HepG2 (cell line): ENCODE measurements around the gene RPS6KC1. TPM values are rescaled to one million over a fixed set of nuclear protein-coding genes. Genes with fewer than 3 reads are reported as not detected.

Experiments
- ATAC-seq: fragments of 200-7000 bp; cut with Tn5 transposase; 3 replicates; pipeline ENCODE4 v1.9.1; 2020; ENCODE audit warnings: mild to moderate bottlenecking, moderate library complexity
- BruUV-seq: library from RNA; stranded (reverse); fragments of 400-500 nt; replicated peaks from 2 replicates; lab custom pipeline; 2021; lab: Mats Ljungman, UMichigan
- CTCF ChIA-PET: fragments of 300-600 bp; formaldehyde crosslinking; extraction: SDS; loops from one replicate; lab custom pipeline; 2021; ENCODE audit warnings: low total read pairs, inconsistent platforms, low intra/inter-chr PET ratio; lab: Yijun Ruan, JAX
- POLR2A ChIA-PET: fragments of 350-600 bp; sonication (Branson Sonifier 250); formaldehyde crosslinking; loops from one replicate; lab custom pipeline; 2020; ENCODE audit warnings: antibody characterized with exemption, inconsistent platforms; lab: Yijun Ruan, JAX
- DNase-seq: peaks from one replicate; pipeline ENCODE4 v3.0.0-alpha.2; 2015; ENCODE audit warnings: low spot score
- FAIRE-seq: peaks from 3 replicates; lab custom pipeline; 2011; peaks lifted over from hg19 to GRCh38; lab: Jason Lieb, UNC
- H2AFZ ChIP-seq: one replicate; pipeline ENCODE4 v1.6.1; 2011; ENCODE audit warnings: low read length, inconsistent platforms
- H3K27ac ChIP-seq: fragments of 300-600 bp; 3 replicates; pipeline ENCODE4 v1.8.0; 2011; ENCODE audit warnings: mixed run types, mild to moderate bottlenecking, mixed read lengths, low read length, inconsistent platforms; ENCODE audit not compliant: insufficient read depth; ENCODE audit errors: extremely low read length
- H3K27me3 ChIP-seq, 2 experiments: fragments of 200-600 bp in 1 of 2; 2 replicates in 1 of 2; 3 replicates in 1 of 2; pipeline versions ENCODE4 v1.6.0 to v1.8.0; 2011; ENCODE audit warnings: low read length in 2 of 2, mild to moderate bottlenecking in 2 of 2, moderate library complexity in 2 of 2, inconsistent platforms in 1 of 2; ENCODE audit not compliant: insufficient read depth in 2 of 2, control insufficient read depth in 1 of 2
- H3K36me3 ChIP-seq, 2 experiments: fragments of 200-600 bp in 1 of 2; replicated peaks in 1 of 2; 2 replicates in 1 of 2; 3 replicates in 1 of 2; pipeline versions ENCODE4 v1.5.1 to v1.8.0; 2011; ENCODE audit warnings: low read length in 2 of 2, inconsistent platforms in 1 of 2; ENCODE audit not compliant: insufficient read depth in 2 of 2, control insufficient read depth in 1 of 2
- H3K4me1 ChIP-seq: 2 replicates; pipeline ENCODE4 v1.5.1; 2012; ENCODE audit warnings: low read length, inconsistent platforms; ENCODE audit not compliant: insufficient read depth
- H3K4me2 ChIP-seq: 2 replicates; pipeline ENCODE4 v1.6.0; 2011; ENCODE audit warnings: low read depth, low read length, inconsistent platforms
- H3K4me3 ChIP-seq, 3 experiments: fragments of 200-600 bp in 1 of 3; sonication (generic), shearing (Covaris generic) in 1 of 3; replicated peaks in 1 of 3; 2 replicates each; pipeline ENCODE4 v1.5.1; 2011 to 2016; ENCODE audit warnings: low read length in 3 of 3, inconsistent platforms in 2 of 3, low read depth in 2 of 3, mild to moderate bottlenecking in 2 of 3, control low read depth in 1 of 3, mixed read lengths in 1 of 3; ENCODE audit not compliant: insufficient read depth in 1 of 3
- H3K79me2 ChIP-seq: one replicate; pipeline ENCODE4 v1.6.1; 2011; ENCODE audit warnings: low read length, inconsistent platforms; ENCODE audit not compliant: insufficient read depth
- H3K9ac ChIP-seq: 2 replicates; pipeline ENCODE4 v1.6.0; 2011; ENCODE audit warnings: mild to moderate bottlenecking, low read depth, low read length, inconsistent platforms; ENCODE audit not compliant: insufficient read depth
- H3K9me3 ChIP-seq: 2 replicates; pipeline ENCODE4 v1.5.1; 2012; ENCODE audit warnings: mild to moderate bottlenecking, low read length
- H4K20me1 ChIP-seq: 2 replicates; pipeline ENCODE4 v1.6.0; 2011; ENCODE audit warnings: inconsistent platforms, mild to moderate bottlenecking, low read length, moderate library complexity; ENCODE audit not compliant: insufficient read depth
- ATF5 ChIP-seq: sonication (generic); formaldehyde crosslinking; IDR thresholded peaks from 2 replicates; pipeline ENCODE4 v1.4.0; 2020; ENCODE audit warnings: mild to moderate bottlenecking, low read depth, missing genetic modification reagents
- ATRX ChIP-seq: sonication (generic); formaldehyde crosslinking; IDR thresholded peaks from 2 replicates; pipeline ENCODE4 v1.4.0; 2020; ENCODE audit warnings: missing genetic modification reagents, borderline replicate concordance
- CREB1 ChIP-seq, 2 experiments: fragments of 450-650 bp in 1 of 2; IDR thresholded peaks; 2 replicates each; pipeline ENCODE4 v1.6.1; 2016 to 2017; ENCODE audit warnings: control low read depth in 1 of 2, mild to moderate bottlenecking in 1 of 2, missing compliant biosample characterization in 1 of 2, missing genetic modification characterization in 1 of 2
- PCBP2 ChIP-seq: fragments of 200-400 bp; formaldehyde crosslinking; optimal IDR thresholded peaks from 2 replicates; pipeline ENCODE3; 2018; ENCODE audit warnings: low read length, low read depth; ENCODE audit not compliant: poor library complexity, severe bottlenecking
- RERE ChIP-seq: IDR thresholded peaks from 2 replicates; pipeline ENCODE4 v1.6.1; 2016; ENCODE audit warnings: low read depth, missing genetic modification reagents, missing compliant biosample characterization
- TSC22D2 ChIP-seq: sonication (generic); formaldehyde crosslinking; IDR thresholded peaks from 2 replicates; pipeline ENCODE4 v1.5.1; 2020; ENCODE audit warnings: missing genetic modification reagents, mild to moderate bottlenecking, borderline replicate concordance
- ZBTB8A ChIP-seq: sonication (generic); formaldehyde crosslinking; IDR thresholded peaks from 2 replicates; pipeline ENCODE4 v1.4.0; 2020; ENCODE audit warnings: mild to moderate bottlenecking, low read depth, missing genetic modification reagents, borderline replicate concordance
- ZKSCAN1 ChIP-seq: fragments of 150-350 bp; IDR thresholded peaks from 2 replicates; pipeline ENCODE4 v1.6.1; 2014; ENCODE audit warnings: low read length
- WGBS: methylation state at CpG from one replicate; pipeline ENCODE4 v1.1.6; 2017; ENCODE audit warnings: low lambda C conversion rate; 5-methylcytosine and 5-hydroxymethylcytosine counted together
- in situ Hi-C: cut with HindIII; loops from 2 replicates; pipeline ENCODE4 v1.10.0; 2017; ENCODE audit warnings: low pct_unique_long_range_greater_than_20kb; ENCODE audit not compliant: extremely low pct_ligation_motif_present
- intact Hi-C: fragments of 100-400 bp; cut with micrococcal nuclease; formaldehyde crosslinking; loops from one replicate; pipeline ENCODE4 v1.10.0; 2022; ENCODE audit not compliant: unreplicated experiment
- polyA plus RNA-seq, 8 experiments: library from polyadenylated mRNA; depleted of rRNA in 3 of 8; stranded (reverse) in 7 of 8; unstranded in 1 of 8; fragments of >200 nt; fragmentation: Illumina TruSeq in 4 of 8; extraction: Trizol in 4 of 8; gene quantifications; 2 replicates each; pipeline versions ENCODE4 v1.2.1 to v1.2.3, GENCODE V29; 2011 to 2016; ENCODE audit warnings: low read depth in 4 of 8, missing spikeins in 1 of 8, mixed read lengths in 1 of 8; ENCODE audit not compliant: insufficient read depth in 1 of 8
- total RNA-seq, 5 experiments: library from RNA; depleted of rRNA; stranded (reverse); fragments of >200 nt; fragmentation: Illumina TruSeq; extraction: Trizol; gene quantifications; 2 replicates each; pipeline ENCODE4 v1.2.3, GENCODE V29; 2016; ENCODE audit warnings: low read depth in 1 of 5

Gene RPS6KC1
- total and polyA plus RNA-seq, 2 of the 13 experiments (the other 11 are each of a cell fraction or from before 2014, with no cell fraction given), result 11.0 to 25.2 TPM

- Histone ChIP-seq H2AFZ (no peak overlapping the region), H3K4me3 (no peak overlapping the region), H3K79me2 (no peaks in the 10 kb centered on the region), H3K4me2 (no peak overlapping the region), H4K20me1 (no peaks in the 10 kb centered on the region), H3K9ac (no peak overlapping the region), H3K36me3 (peaks cover 0 to 5% of the 10 kb centered on the region in 2 experiments; a peak in 1 of 5 replicates), H3K27ac (no peak overlapping the region), H3K9me3 (no peaks in the 10 kb centered on the region), H3K4me1 (peaks cover 19% of the 10 kb centered on the region), H3K27me3 (no peaks in the 10 kb centered on the region)
- DNase-seq (no peak), FAIRE-seq (no peak), ATAC-seq (no peak)
- TF ChIP-seq ZKSCAN1 (no peak), RERE (no peak), ZBTB8A (CRISPR knock-in tag) (no peak), ATRX (CRISPR knock-in tag) (no peak), TSC22D2 (CRISPR knock-in tag) (no peak), CREB1 (IDR thresholded peaks at IDR 0.05) (no peak), CREB1 (CRISPR knock-in tag; IDR thresholded peaks at IDR 0.05) (no peak), PCBP2 (no peak), ATF5 (CRISPR knock-in tag) (no peak)
- WGBS, result 97% methylated on average over 2 of the region's 2 CpGs
- in situ Hi-C loops, result loop anchor here (10.0 to 25.0 kb wide), 2 partner anchors 740 to 878 kb away; partner anchors contain the start of gene PROX1
- no TSS peak for BruUV-seq
- CTCF ChIA-PET, result no interaction called here
- intact Hi-C loops, result no loop called here
- POLR2A ChIA-PET, result no interaction called here
These were observed 196.0 kb downstream of the RPS6KC1 start for GRCh38 chr1:213247038-213247437.
